ENCODE measurements around the gene RRP15.

GRCh38 chr1:218247339-218247738, 37.8 kb upstream of the RRP15 start:
- TF ChIP-seq, protein P1, sequence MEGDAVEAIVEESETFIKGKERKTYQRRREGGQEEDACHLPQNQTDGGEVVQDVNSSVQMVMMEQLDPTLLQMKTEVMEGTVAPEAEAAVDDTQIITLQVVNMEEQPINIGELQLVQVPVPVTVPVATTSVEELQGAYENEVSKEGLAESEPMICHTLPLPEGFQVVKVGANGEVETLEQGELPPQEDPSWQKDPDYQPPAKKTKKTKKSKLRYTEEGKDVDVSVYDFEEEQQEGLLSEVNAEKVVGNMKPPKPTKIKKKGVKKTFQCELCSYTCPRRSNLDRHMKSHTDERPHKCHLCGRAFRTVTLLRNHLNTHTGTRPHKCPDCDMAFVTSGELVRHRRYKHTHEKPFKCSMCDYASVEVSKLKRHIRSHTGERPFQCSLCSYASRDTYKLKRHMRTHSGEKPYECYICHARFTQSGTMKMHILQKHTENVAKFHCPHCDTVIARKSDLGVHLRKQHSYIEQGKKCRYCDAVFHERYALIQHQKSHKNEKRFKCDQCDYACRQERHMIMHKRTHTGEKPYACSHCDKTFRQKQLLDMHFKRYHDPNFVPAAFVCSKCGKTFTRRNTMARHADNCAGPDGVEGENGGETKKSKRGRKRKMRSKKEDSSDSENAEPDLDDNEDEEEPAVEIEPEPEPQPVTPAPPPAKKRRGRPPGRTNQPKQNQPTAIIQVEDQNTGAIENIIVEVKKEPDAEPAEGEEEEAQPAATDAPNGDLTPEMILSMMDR (conservative IDR thresholded peaks at IDR 0.05; ENCODE audit: low read depth in 2 of 2), result no peak
- TF ChIP-seq ZNF462 (CRISPR knock-in tag; IDR thresholded peaks at IDR 0.05) (no peak), POLR2AphosphoS5 (IDR thresholded peaks at IDR 0.05; ENCODE audit: low read depth) (no peak), ZNF114 (CRISPR knock-in tag; IDR thresholded peaks at IDR 0.05) (no peak), REST (IDR thresholded peaks at IDR 0.05; ENCODE audit: unreplicated experiment) (no peak), EZH2 (IDR thresholded peaks at IDR 0.05; ENCODE audit: low read depth, unreplicated experiment) (no peak)
